ENCODE measurements around the gene OCIAD2.

GRCh38 chr4:48944756-48945241, 38.2 kb upstream of the OCIAD2 start:
- TF ChIP-seq ZNF274 (IDR thresholded peaks at IDR 0.05; ENCODE audit: low read length) (no peak), ZNF274 (tag by site-specific recombination; IDR thresholded peaks at IDR 0.05; ENCODE audit: borderline replicate concordance) (no peak), CTCF (tag by site-specific recombination; IDR thresholded peaks at IDR 0.05) (no peak), ZNF404 (tag by site-specific recombination; IDR thresholded peaks at IDR 0.05) (no peak), ZNF639 (tag by site-specific recombination; IDR thresholded peaks at IDR 0.05) (no peak), ZNF138 (tag by site-specific recombination; IDR thresholded peaks at IDR 0.05; ENCODE audit: borderline replicate concordance) (no peak), MEIS1 (CRISPR knock-in tag; IDR thresholded peaks at IDR 0.05; ENCODE audit: borderline replicate concordance) (no peak)
